GM18520 (cell line): ENCODE results near the gene COL13A1.

ENCODE experiments used
- ATAC-seq: cut with Tn5 transposase; IDR thresholded peaks from one replicate; pipeline ENCODE4 v1.9.1; 2021; ENCODE audit not compliant: unreplicated experiment

The COL13A1 gene

GRCh38 chr10:69801434-69802315 is at the start of gene COL13A1:
Gene COL13A1 (plus strand): TSS chr10:69801906. CDS start chr10:69802424, 518 bp downstream.
- ATAC-seq, result no peak

GRCh38 chr10:69752479-69752878 is 49.2 kb upstream of the COL13A1 start:
- no peak for ATAC-seq

DNA sequence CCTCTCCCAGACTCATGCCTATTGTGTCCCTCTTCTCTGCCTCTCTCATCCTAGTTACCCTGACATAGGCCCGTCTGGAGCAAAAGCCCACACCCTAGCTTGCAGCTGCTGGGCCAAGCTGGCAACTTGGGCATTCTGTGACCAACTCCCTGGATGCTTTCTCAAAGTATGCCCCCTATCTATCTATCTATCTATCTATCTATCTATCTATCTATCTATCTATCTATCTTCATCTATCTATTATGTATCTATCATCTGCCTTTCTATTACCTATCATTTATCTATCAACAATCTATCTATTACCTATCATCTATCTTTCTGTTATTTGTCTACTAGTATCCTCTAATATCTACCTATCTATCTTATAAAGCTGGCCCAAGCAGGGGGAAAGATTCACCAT is 45.4 kb upstream of the COL13A1 start:
- ATAC-seq, result no peak

DNA sequence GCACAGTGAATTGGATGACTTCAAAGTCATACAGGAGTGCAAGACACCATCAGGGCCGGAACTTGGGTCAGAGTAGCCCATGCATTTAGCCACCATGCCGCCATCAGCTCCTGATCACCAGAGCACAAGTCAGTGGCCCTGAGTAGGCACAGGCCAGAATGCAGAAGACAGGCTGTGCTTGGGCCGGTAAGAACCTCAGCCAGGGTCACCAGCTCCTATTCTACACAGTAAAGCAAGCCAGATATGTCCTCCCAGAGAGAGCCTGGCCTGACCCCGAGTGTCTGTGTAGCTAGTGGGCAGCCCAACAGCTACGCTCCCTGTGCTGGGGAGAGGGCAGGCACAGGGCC is 44.5 kb upstream of the COL13A1 start:
- ATAC-seq, result no peak

- no peak for ATAC-seq
These were observed 44.0 kb upstream of the COL13A1 start for GRCh38 chr10:69757553-69758309.

GRCh38 chr10:69758310-69758728 is 43.4 kb upstream of the COL13A1 start:
- ATAC-seq, result no peak

DNA sequence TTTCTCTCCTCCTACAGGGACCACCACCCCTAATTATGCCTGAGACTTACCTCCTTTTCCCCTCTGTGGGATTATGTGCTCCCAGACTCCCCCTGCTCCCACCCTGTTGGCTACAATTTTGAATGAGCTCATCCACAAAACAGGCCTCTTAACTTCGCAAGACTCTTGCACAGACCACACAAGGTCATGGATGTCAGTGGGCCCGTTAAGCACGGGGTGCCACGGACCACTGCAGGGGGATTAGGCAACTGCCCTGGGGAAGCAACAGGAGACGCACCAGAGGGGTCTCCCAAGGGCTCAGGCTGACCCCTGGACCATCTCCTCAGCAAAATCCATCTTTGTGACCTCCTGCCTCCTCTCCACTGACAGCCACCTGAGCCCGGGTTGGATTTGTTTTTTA is 42.1 kb upstream of the COL13A1 start:
- no peak for ATAC-seq

- no peak for ATAC-seq
These were observed 41.6 kb upstream of the COL13A1 start for GRCh38 chr10:69760072-69760471.

DNA sequence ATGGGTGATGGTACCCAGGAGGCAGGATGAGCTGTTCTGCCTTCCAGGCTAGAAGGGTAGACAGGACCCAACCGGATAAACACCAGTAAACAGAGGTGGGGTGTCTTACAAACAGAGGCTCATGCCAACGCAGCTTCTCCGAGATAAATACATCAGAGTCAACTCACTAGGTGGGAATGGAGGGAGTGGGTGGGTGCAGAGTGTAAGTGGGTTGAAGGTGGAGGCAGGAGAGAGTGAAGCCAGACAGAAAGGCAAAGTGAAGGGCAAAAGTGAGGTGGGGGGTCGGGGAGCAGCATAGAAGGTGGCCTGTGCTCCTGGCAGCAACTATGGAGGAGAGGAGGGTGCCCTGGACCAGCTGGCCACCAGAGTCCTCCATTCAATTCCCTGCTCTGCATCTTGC is 40.4 kb upstream of the COL13A1 start:
- no peak for ATAC-seq

DNA sequence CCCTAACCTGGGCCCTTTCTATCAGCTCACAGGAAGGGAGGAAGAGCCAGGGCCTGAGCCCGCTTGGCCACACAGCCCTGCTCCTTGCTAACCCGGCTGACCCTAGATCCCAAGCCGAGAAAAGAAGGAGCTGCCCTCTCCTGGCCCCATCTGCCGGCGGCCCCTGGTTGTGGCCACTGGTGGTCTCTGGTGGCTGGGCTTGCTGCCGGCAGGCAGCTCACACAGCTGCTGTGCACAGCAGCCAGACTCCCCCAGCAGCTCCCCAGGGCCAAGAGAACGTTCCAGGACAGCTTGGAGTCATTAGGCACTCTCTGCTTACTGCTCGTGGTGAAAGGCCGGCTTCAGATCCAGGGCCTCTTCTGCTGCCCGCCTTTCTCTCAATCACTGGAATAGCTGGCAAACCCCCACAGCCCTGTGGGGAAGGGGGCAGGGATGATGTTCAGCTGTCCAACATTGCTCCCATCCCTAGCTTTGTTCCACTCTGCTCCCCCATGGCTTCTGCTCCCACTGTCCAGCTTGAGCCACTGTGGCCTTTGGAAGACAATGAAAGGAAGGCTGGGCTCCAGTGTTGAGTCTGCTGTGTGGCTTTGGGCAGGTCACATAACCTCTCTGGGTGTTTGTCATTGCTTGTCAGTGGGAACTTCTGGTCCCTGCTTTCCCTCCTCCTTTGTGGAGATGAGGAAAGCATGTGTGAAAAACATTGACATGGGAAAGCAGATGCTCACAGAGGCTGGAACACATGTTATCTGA is 35.4 kb upstream of the COL13A1 start:
- no peak for ATAC-seq

DNA sequence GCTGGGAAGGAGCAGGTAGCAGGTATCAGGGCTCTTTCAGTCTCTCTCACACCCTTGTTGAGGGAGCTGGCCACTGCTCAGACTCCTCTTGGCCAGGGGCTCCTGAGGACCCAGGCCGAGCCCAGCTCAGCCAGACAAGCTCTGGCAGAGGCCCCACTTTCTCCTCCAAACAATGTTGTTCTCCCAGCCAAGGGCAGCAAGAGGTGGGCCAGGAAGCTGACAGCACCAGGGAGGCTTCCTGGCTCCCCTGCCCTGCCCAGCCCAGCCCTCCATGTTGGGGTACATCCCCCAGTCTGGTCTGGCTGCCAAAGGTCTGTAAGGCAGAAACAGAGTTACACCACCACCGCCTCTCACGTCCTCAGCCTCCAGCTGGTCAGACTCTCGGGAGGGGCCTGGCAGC is 33.9 kb upstream of the COL13A1 start:
- no peak for ATAC-seq

- ATAC-seq, result no peak
These were observed 33.3 kb upstream of the COL13A1 start for GRCh38 chr10:69768386-69768785.

DNA sequence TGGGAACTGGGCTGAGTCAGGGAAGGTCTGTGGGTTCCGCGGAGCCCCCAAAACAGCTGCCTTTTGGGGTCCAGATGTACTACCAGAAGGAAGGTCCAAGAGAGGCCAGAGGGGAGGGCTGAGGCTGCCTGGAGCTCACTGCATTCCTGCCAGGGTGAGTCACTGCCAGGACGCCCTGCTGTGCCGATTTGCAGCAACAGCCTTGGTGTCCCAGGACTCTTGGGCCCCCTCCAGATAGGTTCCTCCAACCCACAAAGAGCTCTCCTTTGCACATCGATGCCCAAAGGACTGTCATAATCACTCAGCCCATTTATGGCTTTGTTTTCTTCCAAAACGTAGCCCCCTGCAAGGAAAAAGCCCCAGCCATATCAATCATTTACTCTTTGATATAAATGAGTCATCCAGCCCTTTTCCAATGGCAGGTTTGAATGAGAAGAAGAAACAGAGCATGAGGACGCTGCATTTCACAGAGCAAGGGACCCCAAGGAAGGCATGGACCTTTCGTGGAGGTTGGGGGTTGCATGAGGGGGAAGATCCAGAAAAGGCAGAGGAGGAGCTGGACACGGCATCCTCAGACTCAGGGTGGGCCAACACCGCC is 32.2 kb upstream of the COL13A1 start:
- ATAC-seq, result no peak

GRCh38 chr10:69772933-69773704 is 28.6 kb upstream of the COL13A1 start:
- ATAC-seq, result no peak

DNA sequence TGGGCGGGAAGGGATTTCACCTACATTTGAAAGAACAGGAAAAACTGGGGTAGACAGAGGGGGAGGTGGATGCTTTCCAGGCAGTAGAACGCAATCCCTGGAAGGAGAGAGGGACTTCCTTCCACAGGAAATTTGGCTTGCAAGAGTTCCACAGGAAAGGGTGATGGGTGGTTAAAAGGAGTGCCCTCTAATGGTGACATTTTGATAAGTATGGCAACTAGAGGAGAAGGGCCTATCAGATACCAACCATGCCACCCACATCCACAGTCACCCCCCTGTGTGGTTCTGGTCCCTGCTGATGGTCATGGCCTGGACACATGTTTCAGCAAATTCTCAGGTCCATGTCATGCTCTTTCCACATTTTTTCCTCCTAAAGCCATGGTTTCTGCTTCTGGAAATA is 27.1 kb upstream of the COL13A1 start:
- no peak for ATAC-seq

DNA sequence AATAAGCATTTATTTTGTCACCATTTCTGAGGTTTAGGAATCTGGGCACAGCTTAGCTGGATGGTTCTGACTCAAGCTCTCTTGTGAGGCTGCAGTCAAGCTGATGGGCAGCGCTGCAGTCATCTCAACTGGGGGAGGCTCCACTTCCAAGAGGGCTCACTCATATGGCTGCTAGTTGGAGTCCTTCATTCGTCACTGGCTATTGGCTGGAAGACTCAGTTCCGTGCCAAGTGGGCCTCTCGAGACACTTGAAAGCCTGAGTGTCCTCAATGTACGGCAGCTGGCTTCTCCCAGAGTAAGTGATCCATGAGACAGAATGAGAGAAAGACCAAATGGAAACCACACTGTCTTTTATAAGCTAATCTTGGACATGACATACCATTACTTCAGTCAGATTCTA is 21.6 kb upstream of the COL13A1 start:
- ATAC-seq, result no peak

DNA sequence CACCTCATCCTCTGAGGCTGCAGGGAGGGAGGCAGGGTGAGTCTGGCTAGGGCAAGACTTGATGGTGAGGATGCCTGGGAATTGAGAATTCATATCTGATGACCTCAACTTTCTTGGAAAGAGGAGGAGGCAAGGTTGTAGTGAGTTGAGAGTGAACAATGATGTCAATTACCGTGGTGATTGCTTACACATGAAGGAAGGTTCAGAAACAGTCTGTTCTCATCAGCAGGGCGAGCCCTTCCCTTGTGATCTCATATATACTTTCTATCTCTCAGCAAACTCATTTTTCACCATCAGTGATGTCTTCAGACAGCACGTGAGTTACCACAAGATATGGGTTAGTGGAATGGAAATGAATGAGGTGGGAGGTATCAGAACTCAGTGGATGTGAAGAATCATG is 20.1 kb upstream of the COL13A1 start:
- ATAC-seq, result no peak

DNA sequence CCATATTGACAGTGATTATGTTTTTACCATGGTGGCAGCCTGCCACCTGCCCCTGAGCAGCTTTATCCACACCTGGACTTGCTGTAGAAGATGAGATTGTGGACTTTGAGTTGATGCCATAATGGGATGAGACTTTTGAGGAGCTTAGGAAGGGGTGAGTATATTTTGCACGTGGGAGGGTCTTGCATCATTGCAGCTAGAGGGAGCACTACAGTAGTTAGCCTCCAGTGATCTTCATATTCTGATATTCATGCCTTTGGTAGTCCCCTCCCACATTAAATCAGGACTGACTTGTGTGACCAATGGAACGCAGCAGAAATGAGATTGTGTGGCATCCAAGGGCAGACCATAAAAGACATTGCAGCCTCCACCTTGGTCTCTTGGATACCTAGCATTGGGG is 18.2 kb upstream of the COL13A1 start:
- ATAC-seq, result no peak

DNA sequence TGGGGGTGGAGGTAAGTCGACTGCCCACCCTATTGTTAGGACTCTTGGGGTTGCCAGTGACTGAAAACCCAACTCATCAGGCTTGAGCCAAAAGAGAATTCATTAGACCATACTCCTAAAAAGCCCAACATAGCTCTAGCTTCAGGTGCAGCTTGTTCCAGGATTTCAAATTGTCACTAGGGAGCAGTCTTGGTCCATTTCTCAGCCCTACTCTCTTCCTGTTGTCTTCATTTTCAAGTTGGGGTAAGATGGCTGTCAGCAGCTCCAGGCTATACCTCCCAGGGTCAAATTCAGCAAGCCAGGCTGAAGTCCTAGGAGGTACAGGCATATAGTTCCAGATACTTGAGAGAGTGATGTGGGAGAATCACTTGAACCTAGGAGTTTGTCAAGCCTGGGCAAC is 14.9 kb upstream of the COL13A1 start:
- no peak for ATAC-seq

GRCh38 chr10:69787681-69788080 is 14.0 kb upstream of the COL13A1 start:
- ATAC-seq, result no peak
